OCI-LY7 (cell line): ENCODE measurements around the gene ATP2C2. TPM values are rescaled to one million over a fixed set of nuclear protein-coding genes. Genes with fewer than 3 reads are reported as not detected.

Experiments used
- BruUV-seq: library from RNA; stranded (reverse); fragments of 400-500 nt; replicated peaks from 2 replicates; lab custom pipeline; 2021; lab: Mats Ljungman, UMichigan
- CTCF ChIA-PET: fragments of 300-600 bp; sonication (Branson Sonifier 250); formaldehyde crosslinking; loops from one replicate; lab custom pipeline; 2022; ENCODE audit warnings: antibody characterized with exemption; ENCODE audit not compliant: unreplicated experiment; lab: Charles Lee
- POLR2A ChIA-PET: fragments of 300-600 bp; sonication (Branson Sonifier 250); formaldehyde crosslinking; loops from one replicate; lab custom pipeline; 2022; ENCODE audit warnings: antibody characterized with exemption; lab: Charles Lee
- DNase-seq: peaks from one replicate; pipeline ENCODE4 v3.0.0-alpha.2; 2015; ENCODE audit warnings: low spot score
- H2AFZ ChIP-seq: fragments of 200-600 bp; sonication (generic), shearing (Covaris generic); 2 replicates; pipeline ENCODE4 v1.6.1; 2014; ENCODE audit warnings: mild to moderate bottlenecking, antibody characterized with exemption, low read length, moderate library complexity
- H3K27ac ChIP-seq: fragments of 200-600 bp; sonication (generic); 2 replicates; pipeline ENCODE4 v1.5.1; 2014; ENCODE audit warnings: mixed run types, low read depth, mild to moderate bottlenecking, moderate library complexity, low read length, inconsistent platforms; ENCODE audit not compliant: poor library complexity, severe bottlenecking
- H3K36me3 ChIP-seq: fragments of 200-600 bp; sonication (generic); 2 replicates; pipeline ENCODE4 v1.6.1; 2014; ENCODE audit warnings: mild to moderate bottlenecking, antibody characterized with exemption, low read length, moderate library complexity, mixed read lengths; ENCODE audit not compliant: insufficient read depth
- H3K4me1 ChIP-seq: fragments of 200-600 bp; sonication (generic); 2 replicates; pipeline ENCODE4 v1.5.1; 2014; ENCODE audit warnings: mild to moderate bottlenecking, low read length; ENCODE audit not compliant: insufficient read depth, poor library complexity, severe bottlenecking
- H3K4me2 ChIP-seq: fragments of 200-600 bp; sonication (generic); 2 replicates; pipeline ENCODE4 v1.6.1; 2014; ENCODE audit warnings: mild to moderate bottlenecking, low read length
- H3K4me3 ChIP-seq: fragments of 200-600 bp; sonication (generic); 2 replicates; pipeline ENCODE4 v1.5.1; 2014; ENCODE audit warnings: mild to moderate bottlenecking, low read depth, low read length; ENCODE audit not compliant: poor library complexity, severe bottlenecking
- H3K79me2 ChIP-seq: fragments of 200-600 bp; sonication (generic); 2 replicates; pipeline ENCODE4 v1.6.1; 2016; ENCODE audit warnings: low read depth, mild to moderate bottlenecking, low read length, moderate library complexity, mixed read lengths; ENCODE audit not compliant: insufficient read depth
- H3K9me2 ChIP-seq: fragments of 200-600 bp; sonication (generic); 2 replicates; pipeline ENCODE4 v1.6.1; 2016; ENCODE audit warnings: mild to moderate bottlenecking, low read length, mixed read lengths; ENCODE audit not compliant: insufficient read depth
- H3K9me3 ChIP-seq: fragments of 200-600 bp; sonication (generic); 2 replicates; pipeline ENCODE4 v1.6.1; 2014; ENCODE audit warnings: mild to moderate bottlenecking, mixed run types, low read length, mixed read lengths
- H4K20me1 ChIP-seq: fragments of 200-600 bp; sonication (generic); 2 replicates; pipeline ENCODE4 v1.6.1; 2014; ENCODE audit warnings: mild to moderate bottlenecking, antibody characterized with exemption, low read length, moderate library complexity, mixed read lengths; ENCODE audit not compliant: insufficient read depth
- CTCF ChIP-seq: fragments of 200-600 bp; sonication (generic); conservative IDR thresholded peaks from 2 replicates; pipeline ENCODE4 v1.5.1; 2014; ENCODE audit warnings: mild to moderate bottlenecking, antibody characterized with exemption, low read length, moderate library complexity, mixed read lengths
- EZH2phosphoT487 ChIP-seq: fragments of 200-600 bp; sonication (generic); IDR thresholded peaks from 2 replicates; pipeline ENCODE4 v1.6.1; 2018; ENCODE audit warnings: low read depth, borderline replicate concordance, mild to moderate bottlenecking, mixed run types, antibody characterized with exemption, low read length, moderate library complexity, mixed read lengths
- intact Hi-C: fragments of 100-400 bp; cut with micrococcal nuclease; formaldehyde crosslinking; loops from one replicate; pipeline ENCODE4 v1.10.0; 2022; ENCODE audit not compliant: unreplicated experiment
- total RNA-seq, 2 experiments: library from RNA; depleted of rRNA in 1 of 2; stranded (reverse); fragments of >200 nt in 1 of 2; shearing (Covaris generic) in 1 of 2; gene quantifications; 2 replicates each; pipeline ENCODE4 v1.2.3, GENCODE V29; 2014 to 2022

ATP2C2 gene
- total RNA-seq, 2 experiments from 2014 or later: 0.66 TPM; not detected in 1

- Histone ChIP-seq H3K9me3 (no peaks in the 10 kb centered on the region), H3K9me2 (no peaks in the 10 kb centered on the region), H2AFZ (no peak overlapping the region), H3K36me3 (no peaks in the 10 kb centered on the region), H3K4me2 (no peak overlapping the region), H3K79me2 (no peaks in the 10 kb centered on the region), H3K4me3 (no peak overlapping the region), H3K27ac (no peak overlapping the region), H4K20me1 (no peaks in the 10 kb centered on the region), H3K4me1 (no peaks in the 10 kb centered on the region)
- BruUV-seq: no TSS peak
- ChIA-PET CTCF (no interaction called here), POLR2A (interaction anchor here (0.6 kb wide), 1 partner anchor 1623 kb away, joined by 3 read pairs; no protein-coding TSS in a partner anchor)
- DNase-seq: no peak
- intact Hi-C loops: no loop called here
- no peak for TF ChIP-seq CTCF
- TF ChIP-seq EZH2phosphoT487: no peak
Measured at GRCh38 chr16:84404324-84404723, 36.0 kb downstream of the ATP2C2 start.

GRCh38 chr16:84404936-84405639, 36.8 kb downstream of the ATP2C2 start:
- TF ChIP-seq CTCF: no peak
- no peak for TF ChIP-seq EZH2phosphoT487
- Histone ChIP-seq H3K79me2 (no peaks in the 10 kb centered on the region), H3K4me3 (no peak overlapping the region), H3K27ac (no peak overlapping the region), H3K36me3 (no peaks in the 10 kb centered on the region), H3K4me1 (no peaks in the 10 kb centered on the region), H4K20me1 (no peaks in the 10 kb centered on the region), H3K9me3 (no peaks in the 10 kb centered on the region), H2AFZ (no peak overlapping the region), H3K9me2 (no peaks in the 10 kb centered on the region), H3K4me2 (no peak overlapping the region)
- no peak for DNase-seq
- intact Hi-C loops: no loop called here
- ChIA-PET POLR2A (no interaction called here), CTCF (no interaction called here)
- BruUV-seq: no TSS peak
